GM18861 (cell line): ENCODE measurements around the gene CACNG8.
"Not testable (repeated sequence)": the region's sequence is repeated elsewhere in the genome, so short reads cannot be mapped to it uniquely, and the experiment has no call there.

ENCODE experiments used
- ATAC-seq: cut with Tn5 transposase; IDR thresholded peaks from one replicate; pipeline ENCODE4 v1.9.1; 2021; ENCODE audit not compliant: unreplicated experiment

The CACNG8 gene

DNA sequence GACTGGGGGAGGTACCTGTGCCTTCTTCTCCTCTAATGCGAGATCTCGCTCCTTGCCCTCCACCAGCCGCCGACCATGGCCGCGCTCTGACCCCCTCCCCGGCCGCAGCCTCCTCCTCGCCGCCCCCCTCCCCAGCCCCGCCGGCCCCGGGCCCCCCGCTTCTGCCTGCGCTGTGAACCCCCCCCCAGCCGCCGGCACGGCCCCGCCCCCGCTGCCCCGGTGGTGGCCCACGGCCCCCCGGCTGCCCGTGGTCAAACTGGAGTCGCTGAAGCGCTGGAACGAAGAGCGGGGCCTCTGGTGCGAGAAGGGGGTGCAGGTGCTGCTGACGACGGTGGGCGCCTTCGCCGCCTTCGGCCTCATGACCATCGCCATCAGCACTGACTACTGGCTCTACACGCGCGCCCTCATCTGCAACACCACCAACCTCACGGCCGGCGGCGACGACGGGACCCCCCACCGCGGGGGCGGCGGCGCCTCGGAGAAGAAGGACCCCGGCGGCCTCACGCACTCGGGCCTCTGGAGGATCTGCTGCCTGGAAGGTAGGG is at the start of gene CACNG8:
CACNG8 (plus strand) TSS at position 51 of the 545 bp plus-strand sequence.
- ATAC-seq = no peak

DNA sequence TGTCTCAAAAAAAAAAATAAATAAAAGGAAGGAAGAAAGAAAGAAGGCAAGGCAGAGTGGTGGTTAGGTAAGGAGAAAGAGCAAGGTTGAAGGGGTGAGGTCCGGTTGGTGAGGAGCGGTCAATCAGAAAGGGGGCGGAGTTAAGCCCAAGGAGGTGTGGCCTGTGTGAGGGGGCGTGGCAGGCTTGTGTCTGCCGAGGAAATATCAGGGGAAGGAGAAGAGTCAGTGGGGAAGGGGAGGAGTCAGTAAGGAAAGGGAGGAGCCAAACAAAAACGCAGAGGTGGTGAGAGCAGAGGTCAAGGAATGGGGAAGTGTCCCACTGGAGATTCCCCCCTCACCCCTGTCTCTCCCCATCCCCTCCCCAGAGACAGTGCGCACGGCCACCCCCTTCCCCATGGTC is 47.7 kb upstream of the CACNG8 start:
- ATAC-seq = no peak

DNA sequence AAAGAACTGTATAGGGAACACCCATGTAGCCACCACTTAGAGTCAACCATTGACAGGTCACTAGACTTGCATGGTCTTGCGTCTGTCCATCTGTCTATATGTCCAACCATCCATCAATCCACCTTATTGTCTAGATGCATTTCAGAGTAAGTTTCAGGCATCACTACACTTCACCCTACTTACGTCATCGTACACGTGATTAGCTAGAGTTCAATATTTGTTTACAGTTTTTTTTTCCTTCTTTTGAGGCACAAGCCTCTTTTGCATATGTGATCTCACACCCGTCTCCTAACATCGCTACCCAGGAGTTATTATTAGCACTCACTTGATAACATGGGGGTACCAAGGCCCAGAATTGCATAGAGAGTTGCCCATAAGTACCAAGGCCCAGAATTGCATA is 46.7 kb upstream of the CACNG8 start:
- no peak for ATAC-seq

DNA sequence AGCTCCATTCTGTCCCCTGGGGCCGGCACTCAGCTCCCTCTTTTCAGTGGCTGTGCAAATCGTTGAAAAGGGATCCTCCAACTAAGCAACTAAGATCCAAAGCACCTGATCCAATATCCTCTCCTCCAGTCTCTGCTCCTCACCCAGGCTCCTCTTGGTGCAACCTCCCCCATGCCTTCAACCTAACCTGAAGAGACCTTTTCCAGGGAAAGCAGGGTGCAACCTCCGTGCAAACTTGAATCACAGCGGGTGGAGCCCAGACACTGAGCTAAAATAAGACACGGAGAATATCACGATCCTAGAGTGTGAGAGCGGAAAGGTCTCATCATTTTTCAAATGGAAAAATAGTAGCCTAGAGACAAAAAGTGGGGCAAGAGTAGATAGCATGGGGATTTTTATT is 45.4 kb upstream of the CACNG8 start:
- no peak for ATAC-seq

DNA sequence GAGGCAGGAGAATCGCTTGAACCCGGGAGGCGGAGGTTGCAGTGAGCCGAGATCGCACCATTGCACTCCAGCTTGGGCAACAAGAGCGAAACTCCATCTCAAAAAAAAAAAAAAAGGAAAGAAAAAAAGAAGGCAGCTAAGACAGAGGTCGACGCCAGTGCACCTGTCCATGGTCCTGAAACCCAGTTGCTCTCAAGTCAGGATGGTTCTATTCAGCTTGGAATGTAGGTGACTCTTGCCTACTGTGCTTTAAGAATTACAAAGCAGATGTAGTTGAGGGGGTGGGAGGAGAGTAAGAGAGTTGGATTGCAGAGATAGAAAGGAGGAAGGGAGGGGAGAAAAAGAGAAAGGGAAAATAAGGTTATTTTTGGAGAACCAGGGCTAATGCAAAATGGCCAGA is 35.0 kb upstream of the CACNG8 start:
- ATAC-seq = no peak

DNA sequence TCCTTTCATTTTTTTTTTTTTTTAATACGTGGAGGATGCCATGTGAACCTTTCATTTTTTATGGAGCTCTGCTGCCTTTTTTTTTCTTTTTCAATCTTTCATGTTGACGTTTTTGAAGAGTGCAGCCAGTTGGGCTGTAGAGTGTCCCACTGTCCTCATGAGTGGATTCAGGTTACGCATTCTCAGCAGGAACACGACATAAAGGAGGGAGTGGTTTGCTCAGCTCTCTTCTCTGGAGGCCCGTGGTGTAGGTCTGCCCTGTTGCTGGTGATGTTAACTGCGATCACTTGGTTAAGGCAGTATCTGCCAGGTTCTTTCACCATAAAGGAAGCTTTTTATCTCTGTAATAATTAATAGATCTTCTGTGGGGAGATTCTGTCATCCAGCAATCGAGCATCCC is 26.7 kb upstream of the CACNG8 start:
- no peak for ATAC-seq

DNA sequence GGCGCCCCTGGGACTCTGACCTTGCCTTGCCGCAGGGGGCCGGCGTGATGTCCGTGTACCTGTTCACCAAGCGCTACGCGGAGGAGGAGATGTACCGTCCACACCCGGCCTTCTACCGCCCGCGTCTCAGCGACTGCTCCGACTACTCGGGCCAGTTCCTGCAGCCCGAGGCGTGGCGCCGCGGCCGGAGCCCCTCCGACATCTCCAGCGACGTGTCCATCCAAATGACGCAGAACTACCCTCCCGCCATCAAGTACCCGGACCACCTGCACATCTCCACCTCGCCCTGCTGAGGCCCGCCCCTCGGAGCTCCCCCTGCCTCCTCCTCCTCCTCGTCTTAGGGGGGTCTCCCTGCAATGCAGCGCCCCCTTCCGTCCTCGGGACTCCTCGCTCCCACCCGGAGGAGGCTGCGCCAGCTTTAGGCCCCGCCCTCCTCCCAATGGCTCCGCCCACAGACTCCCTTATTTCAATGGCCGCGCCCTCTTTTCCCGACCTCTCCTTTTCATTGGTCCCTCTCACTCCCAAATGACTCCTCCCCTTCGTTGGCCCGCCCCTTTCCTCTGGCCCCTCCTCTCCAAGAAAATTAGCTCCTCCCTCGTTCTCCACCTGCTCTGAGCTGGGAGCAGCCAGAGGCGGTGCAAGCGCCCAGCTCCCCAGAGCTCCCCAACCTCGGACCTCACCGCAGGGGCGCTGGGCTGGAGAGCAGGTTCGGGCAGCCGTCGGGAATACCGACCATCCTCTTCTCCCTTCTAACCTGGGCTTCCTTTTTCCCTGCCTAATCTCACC is 20.5 kb upstream of the CACNG8 start:
- ATAC-seq = no peak

DNA sequence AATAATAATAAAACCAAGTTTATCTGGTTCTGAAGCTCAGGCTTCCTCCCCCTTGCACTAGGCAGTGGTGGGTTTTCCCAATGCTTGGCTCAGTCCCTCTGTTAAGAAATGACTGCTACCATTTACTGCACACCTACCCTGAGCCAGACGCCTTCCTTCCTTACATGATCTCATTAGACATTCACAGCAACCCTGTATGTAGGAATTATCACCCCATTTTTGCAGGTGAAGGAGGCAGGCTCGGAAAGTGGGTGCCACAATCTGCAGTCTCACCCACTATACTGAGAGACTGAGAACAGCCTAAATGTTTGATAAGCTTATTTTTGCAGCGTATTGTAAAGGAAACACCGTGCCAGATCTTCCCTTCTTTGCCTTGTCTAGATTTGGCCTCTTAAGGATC is 18.3 kb upstream of the CACNG8 start:
- no peak for ATAC-seq

DNA sequence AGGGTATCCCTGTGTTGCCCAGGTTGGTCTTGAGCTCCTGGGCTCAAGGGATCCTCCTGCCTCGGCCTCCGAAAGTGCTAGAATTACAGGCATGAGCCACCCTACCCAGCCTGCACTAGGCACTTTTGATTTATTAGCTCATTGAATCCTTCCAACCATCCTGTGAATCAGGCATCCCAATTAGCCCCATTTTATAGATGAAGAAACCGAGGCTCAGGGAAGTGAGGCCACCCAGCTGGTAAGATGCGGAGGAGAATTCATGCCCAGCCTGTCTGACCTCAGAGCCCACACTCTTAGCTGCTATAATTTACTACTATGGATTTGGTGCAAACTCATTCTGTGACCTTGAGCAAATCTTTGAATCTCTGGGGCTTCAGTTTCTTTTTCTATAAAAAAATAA is 17.8 kb upstream of the CACNG8 start:
- no peak for ATAC-seq

DNA sequence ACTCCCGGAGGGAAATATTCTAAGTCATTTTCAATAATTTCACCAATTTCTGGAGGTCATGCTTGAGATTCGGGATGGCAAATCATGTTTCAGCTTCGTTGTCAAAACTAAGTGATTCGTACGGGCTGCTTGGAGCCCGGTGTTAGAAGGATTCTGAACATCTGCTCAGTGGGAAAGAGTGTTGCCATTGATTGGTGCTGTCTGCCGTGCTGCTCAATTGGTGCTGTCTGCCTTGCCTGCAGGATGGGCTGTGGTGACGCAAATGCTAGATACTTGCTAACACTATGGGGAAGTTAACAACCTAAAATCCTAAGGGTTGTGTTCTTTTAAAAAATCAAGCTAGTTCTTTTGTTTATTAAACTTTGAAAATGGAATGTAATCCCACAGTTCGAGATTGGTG is 17.3 kb upstream of the CACNG8 start:
- no peak for ATAC-seq

DNA sequence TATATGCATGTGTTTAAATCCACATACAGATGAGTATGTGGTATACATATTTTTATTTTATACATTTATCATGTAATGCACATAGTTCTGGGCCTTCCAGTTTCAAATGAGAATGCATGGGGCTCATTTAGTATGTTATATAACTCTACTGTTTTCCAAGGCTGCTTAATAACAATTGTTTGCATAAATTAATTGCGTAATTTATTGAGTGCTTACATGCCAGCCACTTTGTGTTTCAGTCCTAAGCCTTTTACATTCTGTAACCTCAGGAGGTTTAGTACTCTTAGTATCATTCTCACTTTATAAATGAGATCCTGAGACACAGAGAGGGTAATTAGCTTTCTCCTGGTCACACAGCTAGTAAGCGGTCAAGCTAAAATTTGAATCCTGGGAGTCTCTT is 16.7 kb upstream of the CACNG8 start:
- no peak for ATAC-seq

DNA sequence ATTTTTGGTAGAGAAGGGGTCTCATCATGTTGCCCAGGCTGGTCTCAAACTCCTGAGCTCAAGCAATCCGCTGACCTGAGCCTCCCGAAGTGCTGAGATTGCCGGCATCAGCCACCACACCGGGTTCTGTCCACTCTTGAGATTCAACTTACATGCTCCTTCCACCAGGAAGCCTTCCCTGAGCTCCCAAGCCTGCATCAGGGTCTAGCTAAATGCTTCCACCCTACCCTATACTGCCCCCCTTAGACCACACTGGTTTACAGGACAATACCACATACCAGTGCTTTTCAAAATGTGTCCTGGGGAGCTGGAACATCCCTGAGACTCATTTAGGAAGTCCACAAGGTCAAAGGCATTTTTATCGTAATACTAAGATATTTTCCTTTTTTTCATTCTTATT is 15.1 kb upstream of the CACNG8 start:
- no peak for ATAC-seq

DNA sequence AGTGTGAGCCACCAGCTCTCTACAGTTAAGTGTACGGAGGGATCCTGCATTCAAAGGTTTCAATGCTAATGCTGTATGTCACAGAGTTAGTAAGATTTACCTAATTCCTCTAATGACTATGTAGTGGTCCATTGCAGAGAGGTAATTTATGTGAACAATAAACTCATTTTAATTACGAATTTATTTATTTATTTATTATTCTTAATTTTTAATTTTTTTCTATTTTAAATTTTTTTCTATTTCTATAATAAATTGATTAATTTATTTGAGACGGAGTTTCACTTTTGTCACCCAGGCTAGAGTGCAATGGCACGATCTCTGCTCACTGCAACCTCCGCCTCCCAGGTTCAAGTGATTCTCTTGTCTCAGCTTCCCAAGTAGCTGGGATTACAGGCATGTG is 14.1 kb upstream of the CACNG8 start:
- not testable (repeated sequence) for ATAC-seq

DNA sequence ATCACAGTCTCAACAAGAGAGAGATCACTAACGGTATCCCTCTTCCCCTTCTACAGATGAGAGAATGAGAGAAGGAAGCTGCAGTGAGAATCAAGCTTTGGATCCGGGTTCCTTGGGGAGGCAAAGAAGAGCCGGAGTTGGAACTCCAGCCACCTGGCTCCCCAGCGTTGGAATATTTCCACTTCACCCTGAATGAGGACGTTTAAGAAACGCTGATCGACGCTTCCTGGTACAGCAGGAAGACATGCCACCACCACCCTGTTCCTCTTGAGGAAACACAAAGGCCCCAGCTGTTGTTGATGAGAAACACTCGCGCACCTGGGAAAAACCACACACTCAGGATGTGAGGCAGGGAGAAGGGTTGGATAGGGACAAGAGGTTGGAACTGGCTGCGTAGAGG is 11.3 kb upstream of the CACNG8 start:
- ATAC-seq = no peak

DNA sequence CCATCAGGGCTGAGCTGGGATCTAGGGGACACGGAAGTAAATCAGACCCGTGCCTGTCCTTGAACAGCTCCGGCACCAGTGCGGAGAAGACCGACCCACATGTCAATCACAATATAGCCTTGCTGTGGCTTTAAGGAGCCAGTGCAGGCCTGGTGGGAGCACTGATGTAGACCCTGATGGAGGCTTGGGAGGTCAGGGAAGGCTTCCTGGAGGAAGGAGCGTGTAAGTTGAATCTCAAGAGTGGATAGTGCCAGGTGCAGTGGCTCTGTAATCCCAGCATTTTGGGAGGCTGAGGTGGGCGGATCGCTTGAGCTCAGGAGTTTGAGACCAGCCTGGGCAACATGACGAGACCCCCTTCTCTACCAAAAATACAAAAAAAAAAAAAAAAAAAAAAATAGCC is 10.8 kb upstream of the CACNG8 start:
- no peak for ATAC-seq

DNA sequence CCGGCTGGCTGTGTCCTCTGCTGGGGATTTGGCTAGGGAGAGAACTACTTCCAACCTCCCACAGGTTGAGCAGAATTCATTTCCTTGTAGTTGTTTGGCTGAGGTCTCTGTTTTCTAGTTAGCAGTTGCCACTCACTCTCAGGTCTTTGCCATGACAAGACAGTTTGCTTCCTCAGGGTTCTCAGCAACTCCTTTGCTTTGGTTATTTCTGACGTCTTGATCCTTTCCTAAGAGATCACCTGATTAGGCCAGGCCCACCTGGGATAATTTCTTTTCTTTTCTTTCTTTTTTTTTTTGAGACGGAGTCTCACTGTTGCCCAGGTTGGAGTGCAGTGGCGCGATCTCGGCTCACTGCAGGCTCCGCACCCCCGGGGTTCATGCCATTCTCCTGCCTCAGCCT is 9.4 kb upstream of the CACNG8 start:
- no peak for ATAC-seq

DNA sequence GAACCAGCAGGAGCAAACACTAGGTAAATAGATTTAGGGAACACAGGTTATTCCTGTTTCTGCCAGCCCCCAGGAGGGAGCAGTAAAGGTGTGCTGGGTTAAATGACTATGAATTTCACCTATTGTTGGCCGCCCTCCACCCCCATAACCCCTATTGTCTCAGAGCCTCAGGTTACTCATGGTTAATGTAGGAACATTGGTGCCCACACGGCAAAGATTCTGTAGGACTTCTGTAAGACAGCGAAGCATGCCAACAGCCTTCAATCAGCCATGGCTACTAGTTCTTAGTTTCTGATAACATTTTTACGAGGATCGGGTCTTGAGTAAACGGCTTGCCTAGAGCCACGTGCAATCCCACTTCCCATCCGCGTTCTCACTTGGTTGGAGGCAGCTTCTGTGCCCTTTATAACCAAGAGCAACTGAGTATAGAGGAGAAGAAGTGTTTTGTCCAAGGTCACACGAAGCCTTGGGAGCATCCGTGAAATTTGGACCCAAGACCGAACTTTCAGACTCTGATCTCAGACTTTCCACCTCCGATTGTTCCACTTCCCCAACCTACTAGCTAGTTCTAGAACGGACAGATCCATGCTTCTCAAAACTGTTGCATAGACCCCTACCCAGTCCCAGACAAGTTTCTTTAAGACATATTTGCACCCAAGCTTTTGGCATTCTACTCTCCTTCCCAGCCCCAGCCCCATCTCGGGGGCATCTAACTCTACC is 5.1 kb upstream of the CACNG8 start:
- no peak for ATAC-seq

DNA sequence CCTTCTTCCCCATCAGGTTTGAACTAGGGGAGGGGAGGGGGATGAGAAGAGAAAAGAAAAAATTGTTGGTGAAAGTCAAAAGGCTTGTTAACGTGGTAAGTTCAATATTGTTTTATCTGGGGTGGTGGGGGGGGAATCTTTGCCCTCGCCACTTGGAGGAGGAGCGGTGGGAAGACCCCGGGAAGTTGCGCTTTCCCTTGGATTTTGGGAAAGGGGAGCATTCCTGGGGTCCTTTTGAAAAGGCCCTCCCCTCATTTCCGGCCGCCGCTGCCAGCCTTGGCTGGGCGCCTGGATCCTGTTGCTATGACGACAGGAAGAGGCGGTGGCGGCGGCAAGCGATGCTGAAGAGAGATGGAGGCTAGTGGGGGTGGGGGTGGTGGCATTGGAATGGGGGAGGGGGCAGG is 4.6 kb upstream of the CACNG8 start:
- no peak for ATAC-seq

DNA sequence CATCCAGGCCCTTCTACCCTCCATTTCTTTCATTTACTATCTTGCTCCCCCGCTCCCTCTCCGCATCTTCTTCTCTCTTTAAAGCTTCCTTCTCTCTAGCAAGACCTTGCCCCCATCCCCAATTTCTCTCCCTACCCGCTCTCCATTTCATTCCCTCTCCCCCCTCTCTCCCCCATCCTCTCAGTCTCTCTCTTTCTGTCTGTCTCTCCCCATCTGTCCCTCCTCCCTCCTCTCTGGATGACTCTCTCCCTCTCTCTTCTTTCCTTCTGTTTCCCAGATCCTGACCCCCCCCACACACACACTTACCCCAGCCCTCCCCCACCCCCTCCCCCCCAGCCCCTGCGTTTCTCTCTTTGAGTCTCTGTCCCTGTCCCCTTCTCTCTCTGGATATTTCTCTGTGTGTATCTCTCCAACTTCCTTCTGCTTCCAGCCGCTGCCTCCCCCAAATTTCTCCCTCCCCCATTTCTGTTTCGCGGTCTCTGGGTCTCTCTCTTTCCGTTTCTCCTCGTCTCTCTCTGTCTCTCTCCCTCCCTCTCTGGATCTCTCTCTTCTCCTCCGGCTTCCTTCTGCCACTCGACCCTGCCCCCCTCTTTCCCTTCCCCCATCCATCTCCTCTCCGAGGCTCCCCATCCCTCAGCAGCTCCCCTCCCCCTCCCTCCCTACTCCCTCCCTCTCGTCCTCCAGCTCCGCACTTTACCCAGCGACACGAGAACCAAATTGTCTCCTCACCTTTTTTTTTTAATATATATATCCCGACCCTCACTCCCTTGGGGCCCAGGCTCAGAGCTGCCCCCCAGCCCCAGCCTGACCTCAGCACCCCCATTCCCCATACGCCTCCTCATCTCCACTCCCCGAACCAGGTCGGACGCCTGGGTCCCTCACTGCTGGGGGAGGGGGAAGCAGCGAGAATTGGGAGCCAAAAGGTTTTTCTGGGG is 3.6 kb upstream of the CACNG8 start:
- no peak for ATAC-seq

DNA sequence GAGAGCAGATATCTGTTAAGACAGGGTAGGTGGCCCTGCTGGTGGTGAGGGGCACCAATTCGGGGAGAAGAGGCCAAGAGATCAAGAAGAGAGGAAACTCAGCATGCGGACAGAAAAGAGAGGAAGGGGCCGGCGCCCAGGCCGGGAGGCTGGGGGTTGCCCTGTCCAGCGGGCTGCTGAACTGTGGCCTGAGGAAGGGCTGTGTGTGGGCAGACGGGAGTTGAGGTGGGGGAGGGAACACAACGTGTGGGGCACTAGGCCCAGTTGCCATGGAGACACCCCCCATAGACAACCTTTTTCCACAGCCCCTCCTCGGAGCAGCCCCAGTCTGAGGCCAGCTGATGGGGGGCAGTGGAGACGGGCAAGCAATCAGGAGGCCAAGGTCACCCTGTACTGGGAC is 2.5 kb upstream of the CACNG8 start:
- no peak for ATAC-seq

DNA sequence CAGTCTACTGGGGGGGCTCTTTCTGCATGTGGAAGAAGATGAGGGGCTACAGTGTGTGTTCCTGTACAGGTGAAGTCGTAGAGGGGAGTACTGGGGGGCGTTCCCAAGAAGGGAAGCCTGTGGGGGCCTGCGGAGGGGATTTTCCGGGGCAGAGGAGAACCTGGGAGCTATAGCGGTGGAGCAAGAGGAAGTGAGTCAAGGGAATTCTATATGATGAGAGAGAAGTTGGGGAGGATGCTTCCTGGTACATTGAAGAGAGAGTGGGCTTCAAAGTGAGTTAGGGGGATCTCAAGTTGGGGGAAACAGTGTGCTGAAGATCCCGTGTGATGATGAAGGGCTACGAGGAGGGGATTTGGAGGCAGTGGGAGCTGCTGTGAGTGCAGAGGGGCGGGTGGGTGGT is 1.9 kb upstream of the CACNG8 start:
- no peak for ATAC-seq
